RWPE1 (cell line): ENCODE data around the gene SLC39A3.

Experiments
- CTCF ChIA-PET: fragments of 350-600 bp; sonication (Branson Sonifier 250); formaldehyde crosslinking; extraction: SDS; loops from one replicate; lab custom pipeline; 2021; lab: Yijun Ruan, JAX
- POLR2A ChIA-PET: fragments of 400-600 bp; formaldehyde crosslinking; extraction: SDS; loops from one replicate; lab custom pipeline; 2020; ENCODE audit warnings: antibody characterized with exemption; ENCODE audit not compliant: low non-redundant PET; lab: Yijun Ruan, JAX
- DNase-seq: peaks from one replicate; pipeline ENCODE4 v3.0.0; 2012; ENCODE audit warnings: low spot score
- H3K27ac ChIP-seq: fragments of 450-650 bp; 2 replicates; pipeline ENCODE4 v1.5.1; 2017
- TF ChIP-seq, protein P1 (sequence below): fragments of 450-650 bp; conservative IDR thresholded peaks from 2 replicates; pipeline ENCODE4 v1.5.1; 2017; ENCODE audit warnings: low read depth, mild to moderate bottlenecking

The SLC39A3 gene

DNA sequence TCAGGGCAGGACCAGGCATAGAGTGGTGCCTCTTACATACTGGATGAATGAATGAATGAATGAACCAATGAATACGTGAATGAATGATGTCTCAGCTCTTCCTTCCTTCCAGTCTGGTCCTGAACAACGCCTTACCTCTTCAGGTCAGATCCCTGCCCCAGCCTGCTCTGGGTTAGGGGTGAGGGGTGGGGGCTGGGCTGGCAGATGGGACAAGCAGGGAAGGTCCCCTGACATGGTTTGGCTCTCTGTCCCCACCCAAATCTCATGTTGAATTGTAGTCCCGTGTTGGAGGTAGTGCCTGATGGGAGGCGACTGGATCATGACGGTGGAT lies 28.0 kb downstream of the SLC39A3 start:
- no peak for DNase-seq
- H3K27ac ChIP-seq = no peak overlapping the region
- POLR2A ChIA-PET = no interaction called here
- TF ChIP-seq, protein P1, sequence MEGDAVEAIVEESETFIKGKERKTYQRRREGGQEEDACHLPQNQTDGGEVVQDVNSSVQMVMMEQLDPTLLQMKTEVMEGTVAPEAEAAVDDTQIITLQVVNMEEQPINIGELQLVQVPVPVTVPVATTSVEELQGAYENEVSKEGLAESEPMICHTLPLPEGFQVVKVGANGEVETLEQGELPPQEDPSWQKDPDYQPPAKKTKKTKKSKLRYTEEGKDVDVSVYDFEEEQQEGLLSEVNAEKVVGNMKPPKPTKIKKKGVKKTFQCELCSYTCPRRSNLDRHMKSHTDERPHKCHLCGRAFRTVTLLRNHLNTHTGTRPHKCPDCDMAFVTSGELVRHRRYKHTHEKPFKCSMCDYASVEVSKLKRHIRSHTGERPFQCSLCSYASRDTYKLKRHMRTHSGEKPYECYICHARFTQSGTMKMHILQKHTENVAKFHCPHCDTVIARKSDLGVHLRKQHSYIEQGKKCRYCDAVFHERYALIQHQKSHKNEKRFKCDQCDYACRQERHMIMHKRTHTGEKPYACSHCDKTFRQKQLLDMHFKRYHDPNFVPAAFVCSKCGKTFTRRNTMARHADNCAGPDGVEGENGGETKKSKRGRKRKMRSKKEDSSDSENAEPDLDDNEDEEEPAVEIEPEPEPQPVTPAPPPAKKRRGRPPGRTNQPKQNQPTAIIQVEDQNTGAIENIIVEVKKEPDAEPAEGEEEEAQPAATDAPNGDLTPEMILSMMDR = no peak
- CTCF ChIA-PET = interaction anchor here (0.6 kb wide), 1 partner anchor 58 kb away, joined by 3 read pairs; no protein-coding TSS in a partner anchor

DNA sequence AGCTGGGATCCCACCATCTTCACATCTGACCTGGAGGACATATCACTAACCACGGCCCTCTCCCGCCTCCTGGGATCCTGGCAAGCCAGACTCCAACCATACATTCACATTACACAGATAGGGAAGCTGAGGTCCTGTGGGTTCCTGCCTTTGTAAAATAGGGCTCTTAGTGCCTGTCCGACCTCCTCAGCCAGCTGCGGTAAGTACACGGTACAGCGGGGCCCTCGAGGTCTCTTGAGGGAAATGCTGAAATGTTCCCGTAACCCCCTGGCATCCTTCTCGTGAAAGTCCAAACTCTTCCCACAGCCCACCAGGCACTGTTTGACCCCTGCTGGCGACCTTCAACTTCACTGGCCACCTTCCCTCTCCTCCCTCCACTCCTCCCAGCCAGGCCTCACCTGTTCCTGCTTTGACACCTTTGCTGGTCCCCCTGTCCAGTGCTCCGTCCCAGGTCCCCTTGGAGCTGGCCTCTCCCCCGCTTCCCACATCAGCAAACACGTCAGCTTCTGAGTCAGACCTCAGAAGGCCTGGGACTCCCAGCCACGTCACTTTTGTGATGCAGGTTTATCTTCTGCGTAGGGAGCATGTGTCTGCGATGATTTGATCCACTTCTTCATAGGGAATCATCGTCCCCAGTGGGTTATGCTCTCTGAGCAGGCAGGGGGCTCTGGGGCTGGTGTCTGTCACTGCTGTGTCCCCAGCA lies 28.5 kb downstream of the SLC39A3 start:
- no peak for DNase-seq
- no peak overlapping the region for H3K27ac ChIP-seq
- ChIA-PET CTCF (interaction anchor here (0.6 kb wide), 1 partner anchor 57 kb away, joined by 3 read pairs; no protein-coding TSS in a partner anchor), POLR2A (no interaction called here)
- TF ChIP-seq, protein P1 = no peak

DNA sequence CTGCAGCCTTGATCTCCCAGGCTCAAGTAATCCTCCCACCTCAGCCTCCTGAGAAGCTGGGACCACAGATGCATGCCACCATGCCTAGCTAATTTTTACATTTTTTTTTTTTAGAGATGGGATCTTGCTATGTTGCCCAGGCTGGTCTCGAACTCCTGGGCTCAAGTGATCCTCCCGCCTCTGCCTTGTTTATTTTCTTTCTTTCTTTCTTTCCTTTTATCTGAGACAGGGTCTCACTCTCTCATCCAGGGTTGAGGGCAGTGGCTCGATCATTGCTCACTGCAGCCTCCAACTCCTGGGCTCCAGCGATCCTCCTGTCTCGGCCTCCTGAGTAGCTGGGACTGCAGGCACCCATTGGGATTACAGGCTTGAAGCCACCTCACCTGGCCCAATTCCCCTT lies 33.6 kb downstream of the SLC39A3 start:
- DNase-seq = no peak
- CTCF ChIA-PET = interaction anchor here (0.6 kb wide), 2 partner anchors 37 to 134 kb away, joined by 3 to 4 read pairs; no protein-coding TSS in a partner anchor
- no peak overlapping the region for H3K27ac ChIP-seq
- POLR2A ChIA-PET = no interaction called here
- TF ChIP-seq, protein P1 = no peak

DNA sequence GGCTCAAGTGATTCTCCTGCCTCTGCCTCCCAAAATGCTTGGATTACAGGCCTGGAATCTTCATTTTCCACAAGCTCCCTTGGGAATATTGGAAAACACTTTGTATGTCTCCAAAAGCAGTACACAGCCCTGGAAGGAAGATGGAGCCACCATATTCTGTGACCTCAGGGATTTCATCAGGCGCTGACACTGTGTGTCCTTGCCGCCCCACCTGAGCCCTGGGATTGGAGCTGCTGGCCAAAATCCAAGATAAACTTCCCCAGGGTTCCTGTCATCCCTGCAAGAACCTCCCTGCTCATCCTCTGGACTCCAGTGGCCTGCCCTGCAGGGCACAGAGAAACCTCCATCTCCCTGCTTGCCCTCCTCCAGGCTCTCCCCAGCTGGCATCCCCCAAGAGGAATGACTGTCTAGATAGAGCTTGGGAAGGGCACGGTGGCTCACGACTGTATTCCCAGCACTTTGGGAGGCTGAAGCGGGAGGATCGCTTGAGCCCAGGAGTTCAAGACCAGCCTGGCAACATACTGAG lies 36.1 kb downstream of the SLC39A3 start:
- H3K27ac ChIP-seq = no peak overlapping the region
- ChIA-PET CTCF (no interaction called here), POLR2A (no interaction called here)
- TF ChIP-seq, protein P1 = no peak
- no peak for DNase-seq

DNA sequence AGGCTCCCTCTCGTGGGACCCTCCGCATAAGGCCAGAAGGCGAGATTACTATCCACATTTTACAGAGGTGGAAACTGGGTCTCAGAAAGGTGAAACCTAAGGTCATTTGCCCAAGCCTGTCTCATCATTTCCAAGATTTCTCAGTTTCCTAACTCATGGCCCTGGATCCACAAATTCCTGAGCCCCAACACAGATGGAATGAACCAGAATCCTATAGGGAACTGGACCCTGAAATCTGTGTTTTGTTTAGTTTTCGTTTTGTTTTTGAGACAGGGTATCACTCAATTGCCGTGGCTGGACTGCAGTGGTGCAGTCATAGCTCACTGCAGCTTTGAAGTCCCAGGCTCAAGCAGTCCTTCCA lies 36.8 kb downstream of the SLC39A3 start:
- TF ChIP-seq, protein P1 = no peak
- ChIA-PET POLR2A (interaction anchor here (1.3 kb wide), 1 partner anchor 20 kb away, joined by 4 read pairs; no protein-coding TSS in a partner anchor), CTCF (interaction anchor here (0.6 kb wide), 1 partner anchor 37 kb away, joined by 3 read pairs; no protein-coding TSS in a partner anchor)
- no peak overlapping the region for H3K27ac ChIP-seq
- no peak for DNase-seq

DNA sequence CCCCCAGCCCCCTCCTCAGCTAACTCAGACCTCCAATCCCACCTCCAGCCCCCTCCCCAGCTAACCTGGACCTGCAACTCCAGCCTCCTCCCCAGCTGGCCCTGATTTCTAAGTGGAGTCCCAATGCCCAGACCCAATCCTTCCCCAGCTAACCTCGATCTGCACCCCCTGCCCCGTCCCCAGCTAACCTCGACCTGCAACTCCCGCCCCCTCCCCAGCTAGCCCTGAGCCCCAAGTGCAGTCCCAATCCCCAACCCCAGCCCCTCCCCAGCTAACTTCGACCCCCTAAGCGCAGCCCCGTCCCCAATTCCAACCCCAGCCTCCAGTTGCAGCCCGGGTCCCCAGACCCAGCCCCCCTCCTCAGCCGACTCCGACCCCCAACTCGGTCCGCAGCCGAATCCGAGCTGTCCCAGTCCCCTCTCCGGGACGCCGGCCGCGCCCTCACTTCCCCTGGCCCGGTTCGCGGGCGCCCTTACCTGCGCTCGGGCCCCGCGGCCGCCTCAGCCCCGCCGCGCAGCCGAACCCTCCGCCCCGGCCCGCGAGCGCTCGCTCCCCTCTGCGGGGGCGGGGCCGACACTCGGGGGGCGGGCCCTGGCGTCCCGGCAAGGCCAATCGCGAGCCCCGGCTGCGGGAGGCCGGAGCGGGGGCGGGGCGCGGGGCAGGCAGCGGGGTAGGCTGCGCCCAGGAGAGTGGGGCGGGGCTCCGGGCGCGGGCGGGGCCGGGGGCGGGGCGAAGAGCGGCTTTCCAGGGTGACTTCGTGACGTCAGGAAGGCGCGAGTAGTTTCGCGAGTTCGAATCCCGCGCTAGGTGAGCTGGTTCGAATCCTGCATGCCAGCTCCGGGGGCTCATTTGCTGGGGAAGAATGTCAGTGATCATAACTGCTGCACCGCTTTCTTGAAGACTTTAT lies 37.4 kb downstream of the SLC39A3 start, which contains the start of gene GNG7:
Gene GNG7, minus strand, starts transcription at position 525 of the 907 bp plus-strand sequence. CDS start 182,006 bp downstream, outside the sequence.
- ChIA-PET CTCF (interaction anchor here (0.6 to 1.2 kb wide), 4 partner anchors 23 to 123 kb away, joined by 3 to 5 read pairs (median 4); no protein-coding TSS in a partner anchor), POLR2A (interaction anchor here (1.3 kb wide), 1 partner anchor 21 kb away, joined by 4 read pairs; no protein-coding TSS in a partner anchor)
- TF ChIP-seq, protein P1 = no peak
- peak; percentile 98 for DNase-seq
- no peak within 1 kb of the TSS for H3K27ac ChIP-seq
